GM12878 (cell line): ENCODE measurements around the gene ZNF511. TPM values are rescaled to one million over a fixed set of nuclear protein-coding genes. Genes with fewer than 3 reads are reported as not detected.

ENCODE experiments used
- BMI1 ChIP-seq: fragments of 450-650 bp; IDR thresholded peaks from 2 replicates; pipeline ENCODE4 v1.6.1; 2016; ENCODE audit warnings: mild to moderate bottlenecking, moderate library complexity, borderline replicate concordance
- CBX3 ChIP-seq: fragments of 200-600 bp; sonication (generic); IDR thresholded peaks from 2 replicates; pipeline ENCODE4 v1.6.1; 2016; ENCODE audit warnings: low read depth, borderline replicate concordance
- DPF2 ChIP-seq: fragments of 450-650 bp; IDR thresholded peaks from 2 replicates; pipeline ENCODE4 v1.6.1; 2017; ENCODE audit warnings: mild to moderate bottlenecking
- FOXK2 ChIP-seq: fragments of 450-650 bp; IDR thresholded peaks from 2 replicates; pipeline ENCODE4 v1.6.1; 2017; ENCODE audit warnings: mild to moderate bottlenecking, moderate library complexity
- IKZF1 ChIP-seq: fragments of 450-650 bp; conservative IDR thresholded peaks from 2 replicates; pipeline ENCODE4 v1.6.1; 2017; ENCODE audit warnings: antibody characterized with exemption, mild to moderate bottlenecking
- KDM1A ChIP-seq: fragments of 200-600 bp; sonication (generic); IDR thresholded peaks from 2 replicates; pipeline ENCODE4 v1.6.1; 2016; ENCODE audit warnings: borderline replicate concordance
- MTA2 ChIP-seq: fragments of 450-650 bp; IDR thresholded peaks from 2 replicates; pipeline ENCODE4 v1.6.1; 2016; ENCODE audit warnings: low read depth, mild to moderate bottlenecking, moderate library complexity
- MYB ChIP-seq: fragments of 150-350 bp; IDR thresholded peaks from 2 replicates; pipeline ENCODE4 v1.6.1; 2014; ENCODE audit warnings: mild to moderate bottlenecking, low read depth, low read length, borderline replicate concordance
- NFIC ChIP-seq: IDR thresholded peaks from 2 replicates; pipeline ENCODE4 v1.6.1; 2012; ENCODE audit warnings: low read depth, mild to moderate bottlenecking, inconsistent platforms, low read length, moderate library complexity
- NR2C1 ChIP-seq: fragments of 450-650 bp; IDR thresholded peaks from 2 replicates; pipeline ENCODE4 v1.6.1; 2017; ENCODE audit warnings: antibody characterized with exemption, mild to moderate bottlenecking, moderate library complexity
- NRF1 ChIP-seq: conservative IDR thresholded peaks from 2 replicates; pipeline ENCODE4 v1.6.1; 2011; ENCODE audit warnings: mild to moderate bottlenecking, low read depth, low read length, improper control_type of control experiment
- POLR2AphosphoS2 ChIP-seq: IDR thresholded peaks from 2 replicates; pipeline ENCODE4 v1.6.1; 2011; ENCODE audit warnings: low read depth, mild to moderate bottlenecking, low read length, improper control_type of control experiment, moderate library complexity
- RELA ChIP-seq: fragments of 450-650 bp; IDR thresholded peaks from 2 replicates; pipeline ENCODE4 v1.8.0; 2014; ENCODE audit warnings: borderline replicate concordance; ENCODE audit not compliant: partially characterized antibody
- RFX5 ChIP-seq: IDR thresholded peaks from 2 replicates; pipeline ENCODE4 v1.6.1; 2011; ENCODE audit warnings: low read depth, low read length, improper control_type of control experiment
- SMARCA5 ChIP-seq: fragments of 450-650 bp; IDR thresholded peaks from 2 replicates; pipeline ENCODE4 v1.6.1; 2017; ENCODE audit warnings: mild to moderate bottlenecking
- SREBF2 ChIP-seq: IDR thresholded peaks from 2 replicates; pipeline ENCODE4 v1.6.1; 2012; ENCODE audit warnings: mild to moderate bottlenecking, low read length
- TCF3 ChIP-seq: IDR thresholded peaks from 2 replicates; pipeline ENCODE4 v1.6.1; 2012; ENCODE audit warnings: low read depth, mild to moderate bottlenecking, low read length, borderline replicate concordance; ENCODE audit not compliant: insufficient read depth
- polyA plus RNA-seq, 11 experiments: library from polyadenylated mRNA; depleted of rRNA in 4 of 11; unstranded in 6 of 11; stranded (reverse) in 5 of 11; fragments of >200 nt; fragmentation: Nextera tagmentation in 4 of 11; fragmentation: Illumina TruSeq in 1 of 11; extraction: Ambion mirVana in 4 of 11; extraction: Trizol in 1 of 11; gene quantifications; 1 replicate in 1 of 11; 2 replicates in 10 of 11; pipeline versions ENCODE4 v1.2.1 to v1.2.3, GENCODE V29; 2011 to 2016; ENCODE audit warnings: inconsistent platforms in 2 of 11, missing spikeins in 2 of 11, low read depth in 1 of 11
- total RNA-seq, 4 experiments: library from RNA; depleted of rRNA in 3 of 4; stranded (reverse); fragments of >200 nt in 3 of 4; fragmentation: Illumina TruSeq in 1 of 4; extraction: Trizol in 1 of 4; gene quantifications; 2 replicates each; pipeline versions ENCODE4 v1.2.1 to v1.2.3, GENCODE V29; 2013 to 2021
- TF ChIP-seq, protein P1 (sequence below): fragments of 450-650 bp; formaldehyde crosslinking; IDR thresholded peaks from 2 replicates; pipeline ENCODE4 v1.4.0; 2022; ENCODE audit warnings: mild to moderate bottlenecking, moderate library complexity
- TF ChIP-seq, protein P2 (sequence below): fragments of 450-650 bp; IDR thresholded peaks from 2 replicates; pipeline ENCODE4 v1.6.1; 2017; ENCODE audit warnings: borderline replicate concordance
- TF ChIP-seq, protein P3 (sequence below): fragments of 450-650 bp; IDR thresholded peaks from 2 replicates; pipeline ENCODE4 v1.6.1; 2017; ENCODE audit warnings: mild to moderate bottlenecking, moderate library complexity
- TF ChIP-seq, protein P4 (sequence below): fragments of 450-650 bp; IDR thresholded peaks from 2 replicates; pipeline ENCODE4 v1.6.1; 2017; ENCODE audit warnings: mild to moderate bottlenecking, low read depth, inconsistent platforms; ENCODE audit not compliant: poor library complexity, severe bottlenecking

ZNF511 gene
- total and polyA plus RNA-seq, 10 of the 15 experiments (the other 5 are each of a cell fraction or from before 2014, with no cell fraction given): 0.58 to 110 (median 32.0) TPM

DNA sequence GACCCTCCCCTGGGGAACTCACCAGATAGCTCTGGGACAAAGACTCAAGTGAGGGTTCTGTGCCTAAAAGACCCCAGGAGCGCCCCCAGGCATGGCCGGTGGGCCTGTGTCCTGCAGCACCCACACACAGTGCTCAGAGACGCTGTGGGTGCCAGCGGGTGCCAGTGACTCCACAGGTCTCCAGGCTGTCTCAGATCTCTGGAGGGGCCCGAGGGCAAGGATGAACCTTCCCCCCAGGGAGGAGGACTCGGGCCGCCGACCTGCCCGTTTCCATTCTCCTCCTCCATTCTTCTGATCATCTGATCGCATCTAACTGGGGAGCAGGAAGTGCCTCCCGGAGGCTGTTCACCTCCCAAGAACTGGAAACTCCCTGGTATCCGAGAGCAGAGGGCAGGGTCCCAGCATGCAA lies 33.0 kb upstream of the ZNF511 start (continued):
- TF ChIP-seq CBX3 (no peak), SMARCA5 (no peak), MTA2 (no peak), KDM1A (no peak), SREBF2 (no peak), NFIC (no peak), RFX5 (no peak), NR2C1 (no peak), FOXK2 (no peak), TCF3 (no peak), BMI1 (no peak), NRF1 (no peak), RELA (peak; percentile 27), MYB (no peak), POLR2AphosphoS2 (no peak), IKZF1 (no peak; the same call in none of the 2 replicates), DPF2 (no peak)
- TF ChIP-seq, protein P1, sequence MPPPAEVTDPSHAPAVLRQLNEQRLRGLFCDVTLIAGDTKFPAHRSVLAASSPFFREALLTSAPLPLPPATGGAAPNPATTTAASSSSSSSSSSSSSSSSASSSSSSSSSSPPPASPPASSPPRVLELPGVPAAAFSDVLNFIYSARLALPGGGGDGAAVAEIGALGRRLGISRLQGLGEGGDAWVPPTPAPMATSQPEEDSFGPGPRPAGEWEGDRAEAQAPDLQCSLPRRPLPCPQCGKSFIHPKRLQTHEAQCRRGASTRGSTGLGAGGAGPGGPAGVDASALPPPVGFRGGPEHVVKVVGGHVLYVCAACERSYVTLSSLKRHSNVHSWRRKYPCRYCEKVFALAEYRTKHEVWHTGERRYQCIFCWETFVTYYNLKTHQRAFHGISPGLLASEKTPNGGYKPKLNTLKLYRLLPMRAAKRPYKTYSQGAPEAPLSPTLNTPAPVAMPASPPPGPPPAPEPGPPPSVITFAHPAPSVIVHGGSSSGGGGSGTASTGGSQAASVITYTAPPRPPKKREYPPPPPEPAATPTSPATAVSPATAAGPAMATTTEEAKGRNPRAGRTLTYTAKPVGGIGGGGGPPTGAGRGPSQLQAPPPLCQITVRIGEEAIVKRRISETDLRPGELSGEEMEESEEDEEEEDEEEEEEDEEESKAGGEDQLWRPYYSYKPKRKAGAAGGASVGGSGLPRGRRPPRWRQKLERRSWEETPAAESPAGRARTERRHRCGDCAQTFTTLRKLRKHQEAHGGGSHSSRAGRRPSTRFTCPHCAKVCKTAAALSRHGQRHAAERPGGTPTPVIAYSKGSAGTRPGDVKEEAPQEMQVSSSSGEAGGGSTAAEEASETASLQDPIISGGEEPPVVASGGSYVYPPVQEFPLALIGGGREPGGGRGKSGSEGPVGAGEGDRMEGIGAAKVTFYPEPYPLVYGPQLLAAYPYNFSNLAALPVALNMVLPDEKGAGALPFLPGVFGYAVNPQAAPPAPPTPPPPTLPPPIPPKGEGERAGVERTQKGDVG: no peak
- TF ChIP-seq, protein P2, sequence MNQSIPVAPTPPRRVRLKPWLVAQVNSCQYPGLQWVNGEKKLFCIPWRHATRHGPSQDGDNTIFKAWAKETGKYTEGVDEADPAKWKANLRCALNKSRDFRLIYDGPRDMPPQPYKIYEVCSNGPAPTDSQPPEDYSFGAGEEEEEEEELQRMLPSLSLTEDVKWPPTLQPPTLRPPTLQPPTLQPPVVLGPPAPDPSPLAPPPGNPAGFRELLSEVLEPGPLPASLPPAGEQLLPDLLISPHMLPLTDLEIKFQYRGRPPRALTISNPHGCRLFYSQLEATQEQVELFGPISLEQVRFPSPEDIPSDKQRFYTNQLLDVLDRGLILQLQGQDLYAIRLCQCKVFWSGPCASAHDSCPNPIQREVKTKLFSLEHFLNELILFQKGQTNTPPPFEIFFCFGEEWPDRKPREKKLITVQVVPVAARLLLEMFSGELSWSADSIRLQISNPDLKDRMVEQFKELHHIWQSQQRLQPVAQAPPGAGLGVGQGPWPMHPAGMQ: no peak
- TF ChIP-seq, protein P3, sequence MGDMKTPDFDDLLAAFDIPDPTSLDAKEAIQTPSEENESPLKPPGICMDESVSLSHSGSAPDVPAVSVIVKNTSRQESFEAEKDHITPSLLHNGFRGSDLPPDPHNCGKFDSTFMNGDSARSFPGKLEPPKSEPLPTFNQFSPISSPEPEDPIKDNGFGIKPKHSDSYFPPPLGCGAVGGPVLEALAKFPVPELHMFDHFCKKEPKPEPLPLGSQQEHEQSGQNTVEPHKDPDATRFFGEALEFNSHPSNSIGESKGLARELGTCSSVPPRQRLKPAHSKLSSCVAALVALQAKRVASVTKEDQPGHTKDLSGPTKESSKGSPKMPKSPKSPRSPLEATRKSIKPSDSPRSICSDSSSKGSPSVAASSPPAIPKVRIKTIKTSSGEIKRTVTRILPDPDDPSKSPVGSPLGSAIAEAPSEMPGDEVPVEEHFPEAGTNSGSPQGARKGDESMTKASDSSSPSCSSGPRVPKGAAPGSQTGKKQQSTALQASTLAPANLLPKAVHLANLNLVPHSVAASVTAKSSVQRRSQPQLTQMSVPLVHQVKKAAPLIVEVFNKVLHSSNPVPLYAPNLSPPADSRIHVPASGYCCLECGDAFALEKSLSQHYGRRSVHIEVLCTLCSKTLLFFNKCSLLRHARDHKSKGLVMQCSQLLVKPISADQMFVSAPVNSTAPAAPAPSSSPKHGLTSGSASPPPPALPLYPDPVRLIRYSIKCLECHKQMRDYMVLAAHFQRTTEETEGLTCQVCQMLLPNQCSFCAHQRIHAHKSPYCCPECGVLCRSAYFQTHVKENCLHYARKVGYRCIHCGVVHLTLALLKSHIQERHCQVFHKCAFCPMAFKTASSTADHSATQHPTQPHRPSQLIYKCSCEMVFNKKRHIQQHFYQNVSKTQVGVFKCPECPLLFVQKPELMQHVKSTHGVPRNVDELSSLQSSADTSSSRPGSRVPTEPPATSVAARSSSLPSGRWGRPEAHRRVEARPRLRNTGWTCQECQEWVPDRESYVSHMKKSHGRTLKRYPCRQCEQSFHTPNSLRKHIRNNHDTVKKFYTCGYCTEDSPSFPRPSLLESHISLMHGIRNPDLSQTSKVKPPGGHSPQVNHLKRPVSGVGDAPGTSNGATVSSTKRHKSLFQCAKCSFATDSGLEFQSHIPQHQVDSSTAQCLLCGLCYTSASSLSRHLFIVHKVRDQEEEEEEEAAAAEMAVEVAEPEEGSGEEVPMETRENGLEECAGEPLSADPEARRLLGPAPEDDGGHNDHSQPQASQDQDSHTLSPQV: no peak
- TF ChIP-seq, protein P4, sequence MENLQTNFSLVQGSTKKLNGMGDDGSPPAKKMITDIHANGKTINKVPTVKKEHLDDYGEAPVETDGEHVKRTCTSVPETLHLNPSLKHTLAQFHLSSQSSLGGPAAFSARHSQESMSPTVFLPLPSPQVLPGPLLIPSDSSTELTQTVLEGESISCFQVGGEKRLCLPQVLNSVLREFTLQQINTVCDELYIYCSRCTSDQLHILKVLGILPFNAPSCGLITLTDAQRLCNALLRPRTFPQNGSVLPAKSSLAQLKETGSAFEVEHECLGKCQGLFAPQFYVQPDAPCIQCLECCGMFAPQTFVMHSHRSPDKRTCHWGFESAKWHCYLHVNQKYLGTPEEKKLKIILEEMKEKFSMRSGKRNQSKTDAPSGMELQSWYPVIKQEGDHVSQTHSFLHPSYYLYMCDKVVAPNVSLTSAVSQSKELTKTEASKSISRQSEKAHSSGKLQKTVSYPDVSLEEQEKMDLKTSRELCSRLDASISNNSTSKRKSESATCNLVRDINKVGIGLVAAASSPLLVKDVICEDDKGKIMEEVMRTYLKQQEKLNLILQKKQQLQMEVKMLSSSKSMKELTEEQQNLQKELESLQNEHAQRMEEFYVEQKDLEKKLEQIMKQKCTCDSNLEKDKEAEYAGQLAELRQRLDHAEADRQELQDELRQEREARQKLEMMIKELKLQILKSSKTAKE: no peak
